Embryonic facial prominence (tissue), 1 donor: ENCODE data around the gene MAP3K14.

ENCODE experiments used
- DNase-seq: peaks from one replicate; pipeline ENCODE4 v3.0.0-alpha.2; 2016; ENCODE audit errors: extremely low spot score

The MAP3K14 gene

GRCh38 chr17:45317111-45317928 lies 500 bp upstream of the MAP3K14 start:
- DNase-seq: peak; percentile 100

GRCh38 chr17:45315648-45316433 lies 979 bp downstream of the MAP3K14 start:
- no peak for DNase-seq

- no peak for DNase-seq
Observed at GRCh38 chr17:45314741-45315647, 1.8 kb downstream of the MAP3K14 start.

GRCh38 chr17:45313996-45314740 lies 2.7 kb downstream of the MAP3K14 start:
- no peak for DNase-seq

- no peak for DNase-seq
Observed at GRCh38 chr17:45313421-45313771, 3.4 kb downstream of the MAP3K14 start.

GRCh38 chr17:45312477-45313420 lies 4.1 kb downstream of the MAP3K14 start:
- no peak for DNase-seq

- DNase-seq: no peak
Observed at GRCh38 chr17:45311760-45312476, 4.9 kb downstream of the MAP3K14 start.

- DNase-seq: no peak
Observed at GRCh38 chr17:45311401-45311759, 5.4 kb downstream of the MAP3K14 start.

GRCh38 chr17:45310380-45311324 lies 6.2 kb downstream of the MAP3K14 start:
- no peak for DNase-seq

GRCh38 chr17:45309400-45309799 lies 7.4 kb downstream of the MAP3K14 start:
- DNase-seq: no peak

GRCh38 chr17:45308840-45309239 lies 8.0 kb downstream of the MAP3K14 start:
- DNase-seq: no peak

GRCh38 chr17:45308016-45308365 lies 8.8 kb downstream of the MAP3K14 start:
- no peak for DNase-seq

- DNase-seq: no peak
Observed at GRCh38 chr17:45307290-45308015, 9.4 kb downstream of the MAP3K14 start.

GRCh38 chr17:45306623-45307022 lies 10.2 kb downstream of the MAP3K14 start:
- no peak for DNase-seq

- DNase-seq: no peak
Observed at GRCh38 chr17:45306094-45306493, 10.7 kb downstream of the MAP3K14 start.

GRCh38 chr17:45305530-45306087 lies 11.2 kb downstream of the MAP3K14 start:
- DNase-seq: no peak

GRCh38 chr17:45302649-45303173 lies 14.1 kb downstream of the MAP3K14 start:
- no peak for DNase-seq
